ENCODE results near the gene IL20RA. TPM values are rescaled to one million over a fixed set of nuclear protein-coding genes. Genes with fewer than 3 reads are reported as not detected.

The IL20RA gene
- polyA plus RNA-seq, 1 donor (not counting 4 experiments of a cell fraction or from before 2014, with no cell fraction given): 1.5 TPM

DNA sequence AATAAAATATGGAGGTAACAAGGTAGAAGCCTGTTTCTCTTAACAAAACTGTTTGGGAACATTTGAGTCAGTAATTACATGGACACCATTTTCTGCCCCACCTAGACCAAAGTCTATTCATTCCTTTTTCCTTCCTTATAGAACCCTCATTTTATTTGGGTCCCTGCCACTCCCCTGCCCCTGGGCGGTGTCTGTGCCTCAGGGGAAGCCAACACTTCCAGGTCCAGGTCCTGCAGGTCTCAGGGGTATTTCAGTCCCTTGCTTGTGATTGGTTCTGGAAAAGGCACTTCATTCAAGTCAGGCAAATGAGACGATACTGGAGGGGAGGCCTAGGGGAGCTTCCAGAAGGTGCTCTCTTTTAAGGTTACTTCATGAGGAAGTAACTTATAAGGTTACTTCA is 80.4 kb downstream of the IL20RA start:
- Histone ChIP-seq H3K9me1 (ENCODE audit: control insufficient read depth, extremely low read depth, insufficient read depth, low read length) (no peaks in the 10 kb centered on the region), H2AFZ (ENCODE audit: control insufficient read depth, low read length) (no peak overlapping the region), H3K4me1 (ENCODE audit: control insufficient read depth, extremely low read depth, insufficient read depth, low read length) (no peaks in the 10 kb centered on the region), H3K79me2 (ENCODE audit: control insufficient read depth, insufficient read depth, low read length) (no peaks in the 10 kb centered on the region), H3K9ac (ENCODE audit: control insufficient read depth, extremely low read depth, insufficient read depth, low read length) (no peak overlapping the region), H3K36me3 (ENCODE audit: control insufficient read depth in 2 of 2, extremely low read depth in 1 of 2, insufficient read depth in 2 of 2, low read length in 2 of 2) (no peaks in the 10 kb centered on the region), H3K4me3 (ENCODE audit: control insufficient read depth in 2 of 3, extremely low read depth in 1 of 3, insufficient read depth in 2 of 3, low read depth in 1 of 3, low read length in 3 of 3) (no peak overlapping the region), H3K4me2 (ENCODE audit: control insufficient read depth, extremely low read depth, insufficient read depth, low read depth, low read length) (no peak overlapping the region), H4K20me1 (ENCODE audit: control insufficient read depth, extremely low read depth, insufficient read depth, low read length) (no peaks in the 10 kb centered on the region), H3K27ac (ENCODE audit: control insufficient read depth, insufficient read depth, low read length) (no peak overlapping the region), H3K27me3 (ENCODE audit: control insufficient read depth, extremely low read depth, insufficient read depth, low read length) (no peaks in the 10 kb centered on the region), H3K9me3 (ENCODE audit: control insufficient read depth, low read depth, low read length) (no peaks in the 10 kb centered on the region)
- dilution Hi-C loops (cut with MboI; ENCODE audit: extremely low pct_ligation_motif_present, low sequenced_read_pairs): no loop called here
- DNase-seq (ENCODE audit: low read depth, low spot score) (no peak), FAIRE-seq (no peak)
- no peak for TF ChIP-seq CTCF (optimal IDR thresholded peaks at IDR 0.05 in 1 of 3, IDR thresholded peaks at IDR 0.05 in 1 of 3, conservative IDR thresholded peaks at IDR 0.05 in 1 of 3; ENCODE audit: extremely low read depth in 1 of 3, insufficient read depth in 2 of 3, low read length in 3 of 3)
- no peak for TF ChIP-seq EZH2 (IDR thresholded peaks at IDR 0.05; ENCODE audit: low read length)

GRCh38 chr6:136963259-136963658 is 81.5 kb downstream of the IL20RA start:
- TF ChIP-seq EZH2 (IDR thresholded peaks at IDR 0.05; ENCODE audit: low read length): no peak
- no peak for TF ChIP-seq CTCF (optimal IDR thresholded peaks at IDR 0.05 in 1 of 3, IDR thresholded peaks at IDR 0.05 in 1 of 3, conservative IDR thresholded peaks at IDR 0.05 in 1 of 3; ENCODE audit: extremely low read depth in 1 of 3, insufficient read depth in 2 of 3, low read length in 3 of 3)
- Histone ChIP-seq H3K36me3 (ENCODE audit: control insufficient read depth in 2 of 2, extremely low read depth in 1 of 2, insufficient read depth in 2 of 2, low read length in 2 of 2) (no peaks in the 10 kb centered on the region), H3K79me2 (ENCODE audit: control insufficient read depth, insufficient read depth, low read length) (no peaks in the 10 kb centered on the region), H3K4me1 (ENCODE audit: control insufficient read depth, extremely low read depth, insufficient read depth, low read length) (no peaks in the 10 kb centered on the region), H3K27me3 (ENCODE audit: control insufficient read depth, extremely low read depth, insufficient read depth, low read length) (no peaks in the 10 kb centered on the region), H3K4me3 (ENCODE audit: control insufficient read depth in 2 of 3, extremely low read depth in 1 of 3, insufficient read depth in 2 of 3, low read depth in 1 of 3, low read length in 3 of 3) (no peak overlapping the region), H4K20me1 (ENCODE audit: control insufficient read depth, extremely low read depth, insufficient read depth, low read length) (no peaks in the 10 kb centered on the region), H2AFZ (ENCODE audit: control insufficient read depth, low read length) (no peak overlapping the region), H3K9ac (ENCODE audit: control insufficient read depth, extremely low read depth, insufficient read depth, low read length) (no peak overlapping the region), H3K27ac (ENCODE audit: control insufficient read depth, insufficient read depth, low read length) (no peak overlapping the region), H3K9me1 (ENCODE audit: control insufficient read depth, extremely low read depth, insufficient read depth, low read length) (no peaks in the 10 kb centered on the region), H3K4me2 (ENCODE audit: control insufficient read depth, extremely low read depth, insufficient read depth, low read depth, low read length) (no peak overlapping the region), H3K9me3 (ENCODE audit: control insufficient read depth, low read depth, low read length) (no peaks in the 10 kb centered on the region)
- dilution Hi-C loops (cut with MboI; ENCODE audit: extremely low pct_ligation_motif_present, low sequenced_read_pairs): no loop called here
- FAIRE-seq: no peak
- no peak for DNase-seq (ENCODE audit: low read depth, low spot score)
